RWPE2 (cell line): Measurements from ENCODE around the gene PTGS1.
"Not testable (repeated sequence)": the region's sequence is repeated elsewhere in the genome, so short reads cannot be mapped to it uniquely, and the experiment has no call there.

Experiments
- ATAC-seq: fragments of 200-7000 bp; cut with Tn5 transposase; 3 replicates; pipeline ENCODE4 v1.9.1; 2021; ENCODE audit warnings: low read depth
- DNase-seq: peaks from one replicate; pipeline ENCODE4 v3.0.0-alpha.2; 2020; ENCODE audit warnings: low spot score
- H3K27ac ChIP-seq: fragments of 450-650 bp; 2 replicates; pipeline ENCODE4 v1.5.1; 2017; ENCODE audit warnings: mild to moderate bottlenecking; ENCODE audit not compliant: poor library complexity, severe bottlenecking
- H3K27me3 ChIP-seq: fragments of 250-450 bp; sonication (Bioruptor Pico); 2 replicates; pipeline ENCODE4 v1.5.1; 2021; ENCODE audit warnings: mild to moderate bottlenecking, moderate library complexity; ENCODE audit not compliant: insufficient read depth, poor library complexity, severe bottlenecking
- H3K36me3 ChIP-seq: fragments of 250-450 bp; sonication (Bioruptor Pico); 2 replicates; pipeline ENCODE4 v1.5.1; 2020; ENCODE audit warnings: low read depth, mild to moderate bottlenecking, moderate library complexity
- H3K4me1 ChIP-seq: fragments of 250-450 bp; sonication (Bioruptor Pico); 2 replicates; pipeline ENCODE4 v1.5.1; 2021; ENCODE audit warnings: mild to moderate bottlenecking, moderate library complexity; ENCODE audit not compliant: insufficient read depth, poor library complexity, severe bottlenecking
- H3K4me3 ChIP-seq: fragments of 250-450 bp; sonication (Bioruptor Pico); 2 replicates; pipeline ENCODE4 v1.5.1; 2021; ENCODE audit warnings: mild to moderate bottlenecking, moderate library complexity; ENCODE audit not compliant: severe bottlenecking
- H3K9me3 ChIP-seq: fragments of 250-450 bp; sonication (Bioruptor Pico); 2 replicates; pipeline ENCODE4 v1.5.1; 2021; ENCODE audit warnings: mild to moderate bottlenecking, moderate library complexity; ENCODE audit not compliant: severe bottlenecking
- CTCF ChIP-seq: fragments of 450-650 bp; IDR thresholded peaks from one replicate; pipeline ENCODE4 v1.5.1; 2017; ENCODE audit warnings: mild to moderate bottlenecking, moderate library complexity; ENCODE audit not compliant: poor library complexity, severe bottlenecking

PTGS1 gene

GRCh38 chr9:122403381-122404000 lies 32.7 kb downstream of the PTGS1 start:
- no peaks in the 10 kb centered on the region for H3K9me3 ChIP-seq
- H3K27me3 ChIP-seq: no peaks in the 10 kb centered on the region
- H3K4me1 ChIP-seq: peaks cover 8% of the 10 kb centered on the region
- no peak overlapping the region for H3K27ac ChIP-seq
- H3K36me3 ChIP-seq: no peaks in the 10 kb centered on the region
- no peak for TF ChIP-seq CTCF
- H3K4me3 ChIP-seq: no peak overlapping the region
- no peak for DNase-seq
- ATAC-seq: no peak

DNA sequence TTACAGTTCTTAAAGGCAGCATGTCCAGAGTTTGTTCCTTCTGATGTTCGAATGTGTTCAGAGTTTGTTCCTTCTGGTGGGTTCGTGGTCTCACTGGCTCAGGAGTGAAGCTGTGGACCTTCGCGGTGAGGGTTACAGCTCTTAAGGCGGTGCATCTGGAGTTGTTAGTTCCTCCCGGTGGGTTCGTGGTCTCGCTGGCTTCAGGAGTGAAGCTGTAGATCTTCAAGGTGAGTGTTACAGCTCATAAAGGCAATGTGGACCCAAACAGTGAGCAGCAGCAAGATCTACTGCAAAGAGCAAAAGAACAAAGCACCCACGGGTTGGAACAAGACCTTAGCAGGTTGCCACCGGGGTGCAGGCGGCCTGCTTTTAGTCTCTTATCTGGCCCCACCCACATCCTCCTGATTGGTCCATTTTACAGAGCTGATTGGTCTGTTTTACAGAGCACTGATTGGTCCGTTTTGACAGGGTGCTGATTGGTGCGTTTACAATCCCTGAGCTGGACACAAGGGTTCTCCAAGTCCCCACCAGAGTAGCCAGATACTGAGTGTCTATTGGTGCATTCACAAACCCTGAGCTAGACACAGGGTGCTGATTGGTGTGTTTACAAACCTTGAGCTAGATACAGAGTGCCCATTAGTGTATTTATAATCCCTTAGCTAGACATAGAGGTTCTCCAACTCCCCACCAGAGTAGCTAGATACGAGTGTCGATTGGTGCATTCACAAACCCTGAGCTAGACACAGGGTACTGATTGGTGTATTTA lies 34.7 kb downstream of the PTGS1 start:
- not testable (repeated sequence) for DNase-seq, H3K9me3 ChIP-seq, ATAC-seq, H3K27ac ChIP-seq, H3K27me3 ChIP-seq, H3K4me1 ChIP-seq, H3K36me3 ChIP-seq
- peak overlapping the region; percentile 32 for H3K4me3 ChIP-seq

GRCh38 chr9:122406070-122406890 lies 35.5 kb downstream of the PTGS1 start:
- no peaks in the 10 kb centered on the region for H3K9me3 ChIP-seq
- DNase-seq (no peak), ATAC-seq (peak; percentile 57)
- no peak for TF ChIP-seq CTCF
- no peaks in the 10 kb centered on the region for H3K27me3 ChIP-seq
- no peaks in the 10 kb centered on the region for H3K36me3 ChIP-seq
- peaks cover 8% of the 10 kb centered on the region for H3K4me1 ChIP-seq
- peak overlapping the region; percentile 32 for H3K4me3 ChIP-seq
- no peak overlapping the region for H3K27ac ChIP-seq

DNA sequence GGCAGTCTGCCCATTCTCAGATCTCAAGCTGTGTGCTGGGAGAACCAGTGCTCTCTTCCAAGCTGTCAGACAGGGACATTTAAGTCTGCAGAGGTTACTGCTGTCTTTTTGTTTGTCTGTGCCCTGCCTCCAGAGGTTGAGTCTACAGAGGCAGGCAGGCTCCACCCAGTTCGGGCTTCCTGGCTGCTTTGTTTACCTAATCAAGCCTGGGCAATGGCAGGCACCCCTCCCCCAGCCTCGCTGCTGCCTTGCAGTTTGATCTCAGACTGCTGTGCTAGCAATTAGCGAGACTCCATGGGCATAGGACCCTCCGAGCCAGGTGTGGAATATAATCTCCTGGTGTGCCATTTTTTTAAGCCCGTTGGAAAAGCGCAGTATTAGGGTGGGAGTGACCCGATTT lies 43.3 kb downstream of the PTGS1 start:
- H3K36me3 ChIP-seq, H3K9me3 ChIP-seq, H3K27me3 ChIP-seq, DNase-seq, H3K27ac ChIP-seq, H3K4me3 ChIP-seq: not testable (repeated sequence)
- 0 out of 3 replicates have a peak, but pooled peaks have one; percentile 48 for ATAC-seq
- H3K4me1 ChIP-seq: peaks cover 11% of the 10 kb centered on the region

- H3K27me3 ChIP-seq: no peaks in the 10 kb centered on the region
- ATAC-seq (no peak), DNase-seq (no peak)
- peaks cover 11% of the 10 kb centered on the region for H3K4me1 ChIP-seq
- H3K9me3 ChIP-seq: peaks cover 2% of the 10 kb centered on the region
- no peak for TF ChIP-seq CTCF
- no peak overlapping the region for H3K27ac ChIP-seq
- H3K36me3 ChIP-seq: no peaks in the 10 kb centered on the region
- no peak overlapping the region for H3K4me3 ChIP-seq
Observed at GRCh38 chr9:122418016-122418415, 47.2 kb downstream of the PTGS1 start.
